GM21723 (cell line): ENCODE data around the gene ZBTB11.
A peak's percentile ranks its signal among the peaks of the same experiment; 100 is the strongest.
"Not testable (repeated sequence)": the region's sequence is repeated elsewhere in the genome, so short reads cannot be mapped to it uniquely, and the experiment has no call there.

Source experiments
- ATAC-seq: cut with Tn5 transposase; IDR thresholded peaks from one replicate; pipeline ENCODE4 v1.9.1; 2021; ENCODE audit warnings: mild to moderate bottlenecking, moderate library complexity; ENCODE audit not compliant: unreplicated experiment

ZBTB11 gene

DNA sequence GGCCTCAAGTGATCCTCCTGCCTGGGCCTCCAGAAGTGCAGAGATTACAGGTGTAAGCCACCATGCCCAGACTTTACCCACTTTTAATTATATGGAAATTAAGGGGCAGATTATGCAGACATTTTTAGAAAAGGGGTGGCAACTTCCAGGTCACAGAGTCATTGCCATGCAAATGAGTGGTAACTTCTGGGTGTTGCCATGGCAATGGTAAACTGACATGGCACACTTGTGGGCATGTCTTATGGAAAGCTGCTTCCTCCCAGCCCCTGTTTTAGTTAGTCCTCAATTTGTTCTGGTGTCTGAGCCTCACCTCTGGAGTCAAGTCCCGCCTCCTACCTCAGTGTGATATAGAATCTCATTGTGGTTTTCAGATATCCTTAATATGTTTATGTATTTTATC is 53.3 kb downstream of the ZBTB11 start:
- ATAC-seq, result no peak

DNA sequence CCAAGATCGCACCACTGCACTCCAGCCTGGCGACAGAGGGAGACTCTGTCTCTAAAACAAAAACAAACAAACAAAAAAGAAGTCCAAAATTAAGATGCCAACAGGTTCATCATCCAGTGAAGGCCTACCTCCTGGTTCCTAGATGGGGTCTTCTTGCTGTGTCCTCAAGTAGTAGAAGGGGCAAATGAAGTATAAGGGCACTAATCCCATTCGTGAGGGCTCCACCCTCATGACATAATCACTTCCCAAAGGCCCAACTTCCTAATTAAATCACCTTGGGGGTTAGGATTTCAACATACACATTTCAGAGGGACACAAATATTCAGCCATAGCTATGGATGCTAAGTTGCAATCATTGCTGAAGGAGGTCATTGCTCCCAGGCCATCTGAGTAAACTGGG is 57.2 kb downstream of the ZBTB11 start:
- ATAC-seq, result no peak

DNA sequence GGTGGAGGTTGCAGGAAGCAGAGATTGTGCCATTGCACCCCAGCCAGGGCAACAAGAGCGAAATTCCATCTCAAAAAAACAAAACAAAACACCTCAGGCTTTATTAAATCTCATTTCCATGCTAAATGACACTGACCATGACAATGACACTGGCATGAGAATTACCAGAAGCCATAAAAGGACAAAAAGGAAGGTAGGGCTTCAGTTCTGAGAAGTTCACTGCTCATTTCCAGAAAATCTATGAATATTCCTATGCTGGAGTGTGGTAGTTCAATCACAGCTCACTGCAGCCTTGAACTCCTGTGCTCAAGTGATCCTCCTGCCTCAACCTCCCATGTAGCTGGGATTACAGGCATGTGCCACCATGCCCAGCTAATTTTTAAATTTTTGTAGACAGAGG is 58.2 kb downstream of the ZBTB11 start:
- ATAC-seq, result no peak

DNA sequence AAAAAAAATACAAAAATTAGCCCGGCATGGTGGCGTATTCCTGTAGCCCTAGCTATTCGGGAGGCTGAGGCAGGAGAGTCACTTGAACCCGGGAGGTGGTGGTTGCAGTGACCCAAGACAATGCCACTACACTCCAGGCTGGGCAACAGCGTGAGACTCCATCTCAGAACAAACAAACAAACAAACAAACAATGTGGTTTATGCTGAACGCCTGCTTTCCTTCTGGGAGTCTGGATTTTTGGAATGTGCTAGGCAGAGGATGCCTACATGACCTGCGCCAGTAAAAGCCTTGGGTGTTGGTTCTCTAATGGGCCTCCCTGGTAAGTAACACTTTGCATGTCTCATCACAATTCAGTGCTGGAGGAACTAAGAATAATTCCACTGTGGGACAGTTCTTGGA is 59.5 kb downstream of the ZBTB11 start:
- ATAC-seq, result no peak

DNA sequence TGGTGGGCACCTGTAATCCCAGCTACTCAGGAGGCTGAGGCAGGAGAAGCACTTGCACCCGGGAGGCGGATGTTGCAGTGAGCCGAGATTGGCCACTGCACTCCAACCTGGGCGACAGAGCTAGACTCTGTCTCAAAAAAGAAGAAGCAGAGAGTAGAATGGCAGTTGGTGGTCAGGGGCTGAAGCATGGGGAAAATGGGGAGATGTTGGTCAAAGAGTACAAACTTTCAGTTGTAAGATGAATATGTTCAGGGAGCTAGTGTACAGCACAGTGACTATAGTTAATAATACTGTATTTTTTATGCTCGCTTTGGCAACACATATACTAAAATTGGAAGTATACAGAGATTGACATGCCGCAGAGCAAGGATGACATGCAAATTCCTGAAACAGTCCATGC is 61.4 kb downstream of the ZBTB11 start:
- no peak for ATAC-seq

- not testable (repeated sequence) for ATAC-seq
Measured at GRCh38 chr3:101613014-101613413, 63.9 kb downstream of the ZBTB11 start.

- ATAC-seq, result peak; percentile 66
Measured at GRCh38 chr3:101611023-101611422, 65.9 kb downstream of the ZBTB11 start.

- not testable (repeated sequence) for ATAC-seq
Measured at GRCh38 chr3:101605398-101605797, 71.5 kb downstream of the ZBTB11 start.

DNA sequence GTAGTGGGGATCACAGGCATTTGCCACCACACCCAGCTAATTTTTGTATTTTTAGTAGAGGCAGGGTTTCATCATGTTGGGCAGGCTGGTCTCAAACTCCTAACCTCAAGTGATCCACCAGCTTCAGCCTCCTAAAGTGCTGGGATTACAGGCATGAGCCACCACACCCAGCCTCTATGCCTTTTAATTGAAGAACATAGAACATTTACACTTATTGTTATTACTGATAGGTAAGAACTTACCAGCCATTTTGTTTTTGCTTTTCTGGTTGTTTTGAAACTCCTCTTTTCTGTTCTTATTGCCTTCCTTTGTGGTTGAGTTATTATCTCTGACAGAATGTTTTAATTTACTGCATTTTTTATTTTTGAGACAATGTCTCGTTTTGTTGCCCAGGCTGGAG is 73.7 kb downstream of the ZBTB11 start:
- ATAC-seq, result no peak

GRCh38 chr3:101602731-101603130 is 74.2 kb downstream of the ZBTB11 start:
- ATAC-seq, result no peak
